Mesothelial cell of epicardium (in vitro differentiated cells): ENCODE results near the gene CLEC1A. TPM values are rescaled to one million over a fixed set of nuclear protein-coding genes. Genes with fewer than 3 reads are reported as not detected.
A peak's percentile ranks its signal among the peaks of the same experiment; 100 is the strongest.

Source experiments
- DNase-seq, 2 experiments: peaks; one replicate each; pipeline ENCODE4 v3.0.0; 2021; ENCODE audit warnings: low spot score in 2 of 2; ENCODE audit not compliant: unreplicated experiment in 2 of 2
- H3K27ac Mint-ChIP-seq: 2 replicates; pipeline ENCODE4 v1.8.0; 2021; ENCODE audit warnings: mixed read lengths
- H3K27me3 Mint-ChIP-seq: 2 replicates; pipeline ENCODE4 v1.8.0; 2021; ENCODE audit warnings: low read depth, mixed read lengths
- H3K36me3 Mint-ChIP-seq: 2 replicates; pipeline ENCODE4 v1.8.0; 2021; ENCODE audit warnings: mixed read lengths
- H3K4me1 Mint-ChIP-seq: 2 replicates; pipeline ENCODE4 v1.8.0; 2021; ENCODE audit warnings: mixed read lengths
- H3K4me3 Mint-ChIP-seq: 2 replicates; pipeline ENCODE4 v1.8.0; 2021; ENCODE audit warnings: mild to moderate bottlenecking, moderate library complexity, mixed read lengths
- H3K9me3 Mint-ChIP-seq: 2 replicates; pipeline ENCODE4 v1.8.0; 2021; ENCODE audit warnings: mixed read lengths
- total RNA-seq: library from RNA; stranded (reverse); gene quantifications from 3 replicates; pipeline ENCODE4 v1.2.1, GENCODE V29; 2021
- TF ChIP-seq, protein P1 (sequence below): fragments of 200-600 bp; sonication (generic); IDR thresholded peaks from one replicate; pipeline ENCODE4 v1.5.0; 2021; ENCODE audit warnings: antibody characterized with exemption; ENCODE audit not compliant: unreplicated experiment

CLEC1A gene, protein sequence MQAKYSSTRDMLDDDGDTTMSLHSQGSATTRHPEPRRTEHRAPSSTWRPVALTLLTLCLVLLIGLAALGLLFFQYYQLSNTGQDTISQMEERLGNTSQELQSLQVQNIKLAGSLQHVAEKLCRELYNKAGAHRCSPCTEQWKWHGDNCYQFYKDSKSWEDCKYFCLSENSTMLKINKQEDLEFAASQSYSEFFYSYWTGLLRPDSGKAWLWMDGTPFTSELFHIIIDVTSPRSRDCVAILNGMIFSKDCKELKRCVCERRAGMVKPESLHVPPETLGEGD
- 0.32 to 0.51 TPM (median 0.49 TPM) in 3 replicates for total RNA-seq

DNA sequence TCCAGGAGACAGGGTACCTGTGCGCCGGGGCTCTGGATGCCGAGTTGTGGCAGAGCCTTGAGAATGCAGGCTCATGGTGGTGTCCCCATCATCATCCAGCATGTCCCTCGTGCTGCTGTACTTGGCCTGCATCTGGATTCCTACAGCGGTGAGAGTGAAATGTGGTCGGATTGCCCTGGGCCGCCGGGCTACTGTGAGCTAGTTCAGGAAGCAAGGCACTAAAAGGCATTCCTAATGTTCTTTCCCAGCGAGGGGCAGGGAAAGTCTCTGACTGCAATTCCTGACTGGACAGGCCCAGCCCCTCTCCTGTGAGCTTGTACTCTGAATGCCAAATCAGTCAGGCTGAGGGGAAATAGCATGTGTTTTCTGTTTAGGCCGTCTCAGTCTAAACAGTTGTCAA lies at the start of gene CLEC1A:
Gene CLEC1A (minus strand): TSS at position 195 of the 400 bp plus-strand sequence. CDS start 63 bp downstream, at position 132.
- Mint-ChIP-seq H3K4me1 (peaks cover 37% of the 10 kb centered on the region), H3K27ac (peak within 1 kb of the TSS; percentile 71), H3K4me3 (no peak within 1 kb of the TSS), H3K36me3 (peaks cover 5% of the 10 kb centered on the region), H3K9me3 (peaks cover 5% of the 10 kb centered on the region), H3K27me3 (no peaks in the 10 kb centered on the region)
- TF ChIP-seq, protein P1, sequence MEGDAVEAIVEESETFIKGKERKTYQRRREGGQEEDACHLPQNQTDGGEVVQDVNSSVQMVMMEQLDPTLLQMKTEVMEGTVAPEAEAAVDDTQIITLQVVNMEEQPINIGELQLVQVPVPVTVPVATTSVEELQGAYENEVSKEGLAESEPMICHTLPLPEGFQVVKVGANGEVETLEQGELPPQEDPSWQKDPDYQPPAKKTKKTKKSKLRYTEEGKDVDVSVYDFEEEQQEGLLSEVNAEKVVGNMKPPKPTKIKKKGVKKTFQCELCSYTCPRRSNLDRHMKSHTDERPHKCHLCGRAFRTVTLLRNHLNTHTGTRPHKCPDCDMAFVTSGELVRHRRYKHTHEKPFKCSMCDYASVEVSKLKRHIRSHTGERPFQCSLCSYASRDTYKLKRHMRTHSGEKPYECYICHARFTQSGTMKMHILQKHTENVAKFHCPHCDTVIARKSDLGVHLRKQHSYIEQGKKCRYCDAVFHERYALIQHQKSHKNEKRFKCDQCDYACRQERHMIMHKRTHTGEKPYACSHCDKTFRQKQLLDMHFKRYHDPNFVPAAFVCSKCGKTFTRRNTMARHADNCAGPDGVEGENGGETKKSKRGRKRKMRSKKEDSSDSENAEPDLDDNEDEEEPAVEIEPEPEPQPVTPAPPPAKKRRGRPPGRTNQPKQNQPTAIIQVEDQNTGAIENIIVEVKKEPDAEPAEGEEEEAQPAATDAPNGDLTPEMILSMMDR = no peak
- DNase-seq = peak in 1 of 2 experiments; percentile 45

DNA sequence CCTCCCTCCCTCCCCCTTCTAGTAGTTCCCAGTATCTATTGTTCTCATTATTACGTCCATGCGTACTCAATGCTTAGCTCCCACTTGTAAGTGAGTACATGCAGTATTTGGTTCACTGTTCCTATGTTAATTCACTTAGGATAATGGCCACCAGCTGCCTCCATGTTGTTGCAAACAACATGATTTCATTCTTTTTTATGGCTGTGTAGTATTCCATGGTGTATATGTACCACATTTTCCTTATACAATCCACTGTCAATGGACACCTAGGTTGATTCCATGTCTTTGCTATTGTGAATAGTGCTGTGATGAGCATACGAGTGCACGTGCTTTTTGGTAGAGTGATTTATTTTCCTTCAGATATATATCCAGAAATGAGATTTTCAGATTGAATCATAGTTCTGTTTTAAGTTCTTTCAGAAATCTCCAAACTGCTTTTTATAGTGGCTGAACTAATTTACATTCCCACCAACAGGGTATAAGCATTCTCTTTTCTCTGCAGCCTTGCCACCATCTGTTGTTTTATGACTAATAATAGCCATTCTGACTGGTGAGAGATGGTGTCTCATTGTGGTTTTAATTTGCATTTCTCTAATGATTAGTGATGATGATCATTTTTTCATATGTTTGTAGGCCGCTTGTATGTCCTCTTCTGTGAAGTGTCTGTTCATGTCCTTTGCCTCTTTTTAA lies 49.1 kb upstream of the CLEC1A start:
- no peaks in the 10 kb centered on the region for H3K36me3 Mint-ChIP-seq
- H3K27ac Mint-ChIP-seq = no peak overlapping the region
- H3K27me3 Mint-ChIP-seq = no peaks in the 10 kb centered on the region

DNA sequence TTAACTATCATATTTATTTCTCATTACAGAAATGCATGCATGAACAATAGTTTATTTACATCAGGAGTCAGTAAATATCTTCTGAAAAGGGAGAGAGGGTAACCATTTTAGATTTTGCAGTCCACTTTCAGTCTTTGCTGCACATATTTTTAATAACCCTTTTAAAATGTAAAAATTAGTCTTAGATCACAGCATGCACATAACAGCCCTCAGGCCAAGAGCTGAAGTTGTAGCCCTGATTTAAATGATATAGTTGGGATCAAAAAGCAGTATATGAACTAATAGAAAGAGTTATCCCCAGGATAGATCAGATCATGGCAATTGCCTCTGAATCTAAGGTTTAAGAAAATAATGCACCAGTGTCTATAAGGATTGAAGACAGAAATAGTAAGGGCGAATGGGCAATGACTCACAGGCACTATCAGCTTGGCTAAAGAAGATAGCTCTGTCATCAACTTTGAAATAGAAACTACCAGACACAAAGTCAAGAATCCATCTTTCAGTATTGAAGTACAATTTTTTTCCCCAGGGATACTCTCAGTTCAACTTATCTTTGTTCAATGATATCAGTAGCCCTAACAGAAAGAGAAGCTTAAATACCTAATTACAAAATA lies 44.3 kb upstream of the CLEC1A start:
- DNase-seq = no peak
- Mint-ChIP-seq H3K27me3 (no peaks in the 10 kb centered on the region), H3K36me3 (no peaks in the 10 kb centered on the region), H3K27ac (no peak overlapping the region), H3K9me3 (peaks cover 5% of the 10 kb centered on the region), H3K4me1 (peaks cover 1% of the 10 kb centered on the region), H3K4me3 (no peak overlapping the region)
- TF ChIP-seq, protein P1 = no peak

More for the DNA sequence above, 49.1 kb upstream of the CLEC1A start:
- H3K4me3 Mint-ChIP-seq = no peak overlapping the region
- H3K9me3 Mint-ChIP-seq = peaks cover 13% of the 10 kb centered on the region
- peaks cover under 1% of the 10 kb centered on the region for H3K4me1 Mint-ChIP-seq
- TF ChIP-seq, protein P1 = no peak
- DNase-seq = no peak

DNA sequence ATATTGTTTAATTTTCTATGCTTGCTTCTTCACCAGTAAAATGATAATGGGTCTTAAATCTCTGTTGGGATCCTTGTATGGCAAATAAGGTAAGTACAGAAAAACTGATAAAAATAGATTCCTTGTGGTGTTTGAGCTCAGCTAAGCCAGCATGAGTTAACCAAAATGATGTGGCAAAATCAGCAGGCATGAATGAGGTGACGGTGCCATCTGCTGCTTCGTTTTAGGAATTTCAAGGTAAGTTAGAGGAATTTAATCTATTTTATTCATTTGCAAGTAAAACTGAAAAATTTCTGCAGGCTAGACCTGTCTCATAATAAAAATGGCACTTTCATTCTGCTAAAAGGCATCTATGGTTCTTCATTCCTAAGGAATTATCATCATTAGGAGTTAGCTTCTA lies 41.2 kb upstream of the CLEC1A start:
- TF ChIP-seq, protein P1 = peak; percentile 46
- Mint-ChIP-seq H3K27me3 (no peaks in the 10 kb centered on the region), H3K4me1 (peaks cover 1% of the 10 kb centered on the region), H3K4me3 (no peak overlapping the region), H3K36me3 (no peaks in the 10 kb centered on the region), H3K9me3 (no peaks in the 10 kb centered on the region), H3K27ac (no peak overlapping the region)
- DNase-seq = peak in 1 of 2 experiments; percentile 43

DNA sequence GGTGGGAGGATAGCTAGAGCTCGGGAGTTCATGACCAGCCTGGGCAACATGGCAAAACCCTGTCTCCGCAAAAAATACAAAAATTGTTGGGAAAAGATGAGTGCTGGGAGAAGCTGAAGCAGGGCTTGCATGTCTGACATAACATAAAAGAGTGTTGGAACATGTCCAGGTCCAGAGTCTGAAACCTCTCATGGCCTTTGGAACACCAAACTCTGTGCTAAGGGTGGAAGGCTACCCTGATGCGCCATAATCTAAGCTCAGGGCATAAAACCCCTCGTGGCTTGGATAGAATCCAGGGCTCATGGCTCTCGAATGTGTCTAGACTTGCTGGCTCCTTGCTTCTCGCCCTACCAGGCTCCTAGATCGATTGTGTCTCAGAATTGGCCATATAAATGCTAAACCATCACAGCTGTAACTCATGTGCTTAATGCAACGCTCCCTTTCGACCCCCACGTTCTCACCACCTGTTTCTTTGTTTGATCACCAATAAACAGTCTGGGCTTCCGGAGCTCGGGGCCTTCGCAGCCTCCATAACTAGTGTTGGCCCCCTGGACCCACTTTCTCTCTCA lies 37.9 kb upstream of the CLEC1A start:
- H3K27ac Mint-ChIP-seq = no peak overlapping the region
- no peaks in the 10 kb centered on the region for H3K9me3 Mint-ChIP-seq
- no peaks in the 10 kb centered on the region for H3K36me3 Mint-ChIP-seq
- H3K4me1 Mint-ChIP-seq = peaks cover 10% of the 10 kb centered on the region
- no peaks in the 10 kb centered on the region for H3K27me3 Mint-ChIP-seq
- H3K4me3 Mint-ChIP-seq = no peak overlapping the region
- TF ChIP-seq, protein P1 = no peak
- DNase-seq = no peak
